ENCODE results near the gene PSMB3.
A peak's percentile ranks its signal among the peaks of the same experiment; 100 is the strongest.
"Not testable (repeated sequence)": the region's sequence is repeated elsewhere in the genome, so short reads cannot be mapped to it uniquely, and the experiment has no call there.

The PSMB3 gene

GRCh38 chr17:38750044-38750311, 2.6 kb upstream of the PSMB3 start:
- no peak for DNase-seq

DNA sequence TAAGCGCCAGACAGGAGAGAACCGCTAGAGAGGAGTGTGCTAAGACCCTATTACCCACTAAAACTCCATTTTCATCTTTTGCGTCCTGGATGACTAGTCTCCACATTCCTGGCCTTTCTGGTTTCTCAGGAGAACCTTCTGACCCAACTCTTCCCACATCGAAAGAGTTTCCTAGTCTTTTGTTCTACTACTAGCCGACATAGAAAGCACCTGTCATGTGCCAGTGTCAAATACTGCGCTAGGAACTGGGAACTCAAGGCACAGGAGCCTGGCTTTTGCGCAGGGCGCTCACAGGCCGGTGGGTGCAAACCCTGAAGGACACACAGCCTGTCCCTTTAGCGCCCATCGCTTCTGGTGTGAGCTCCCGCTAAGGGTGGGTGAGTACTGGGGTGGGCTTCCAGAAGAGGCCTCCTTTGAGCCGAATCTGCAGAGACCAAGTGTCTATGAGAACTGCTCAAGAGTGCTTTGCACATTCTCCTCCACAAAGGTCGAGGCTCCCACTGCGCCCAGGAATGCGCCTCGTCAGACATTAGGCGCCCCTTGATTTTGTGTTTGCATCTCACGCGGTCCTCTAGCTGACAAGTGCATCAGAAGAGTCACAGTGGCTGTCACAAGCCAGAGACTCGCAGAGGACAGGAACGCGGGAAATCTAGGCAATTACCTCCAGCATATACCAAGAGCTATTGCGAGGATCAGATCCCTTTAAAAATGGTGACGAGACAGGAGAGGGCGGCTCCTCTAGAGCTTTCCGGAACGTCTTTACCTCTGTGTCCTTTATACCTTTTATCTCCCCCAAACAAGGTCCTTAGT, 2.0 kb upstream of the PSMB3 start:
- DNase-seq: no peak

DNA sequence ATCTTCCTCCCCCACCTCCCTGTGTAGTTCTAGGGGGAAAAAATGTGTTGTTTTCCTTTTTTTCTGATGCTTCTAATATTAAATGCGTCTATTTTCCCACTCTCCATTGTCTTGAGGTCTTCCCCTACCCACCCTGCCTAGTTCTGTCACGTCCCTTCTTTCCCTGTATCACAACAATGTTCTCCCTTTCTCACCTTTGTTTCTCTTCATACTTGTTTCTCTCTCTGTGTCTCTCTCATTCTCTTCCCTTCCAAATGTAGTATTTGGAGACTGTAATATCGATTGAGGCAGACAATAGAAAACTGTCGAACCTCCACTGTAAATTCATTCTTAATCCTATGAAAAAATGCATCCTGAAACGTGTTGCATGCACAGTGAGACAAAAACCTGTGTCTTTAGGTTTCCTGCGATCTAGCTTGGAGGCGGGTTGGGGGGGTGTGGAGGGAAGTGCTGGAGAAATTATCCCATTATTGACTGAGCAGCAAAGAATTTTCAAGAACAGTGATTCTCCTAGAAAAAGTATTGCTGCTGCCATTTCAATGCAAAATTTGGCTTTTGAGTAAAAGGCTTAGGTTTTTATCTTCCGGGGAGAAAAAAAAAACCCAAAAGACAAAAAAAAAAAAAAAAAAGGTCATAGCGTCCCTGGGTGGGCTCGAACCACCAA, 1.3 kb upstream of the PSMB3 start:
- DNase-seq: no peak

GRCh38 chr17:38751808-38752307, 683 bp upstream of the PSMB3 start:
- peak; percentile 79 for DNase-seq

GRCh38 chr17:38753071-38753506, 548 bp downstream of the PSMB3 start:
- no peak for DNase-seq

GRCh38 chr17:38761612-38762011, 9.1 kb downstream of the PSMB3 start:
- no peak for DNase-seq

DNA sequence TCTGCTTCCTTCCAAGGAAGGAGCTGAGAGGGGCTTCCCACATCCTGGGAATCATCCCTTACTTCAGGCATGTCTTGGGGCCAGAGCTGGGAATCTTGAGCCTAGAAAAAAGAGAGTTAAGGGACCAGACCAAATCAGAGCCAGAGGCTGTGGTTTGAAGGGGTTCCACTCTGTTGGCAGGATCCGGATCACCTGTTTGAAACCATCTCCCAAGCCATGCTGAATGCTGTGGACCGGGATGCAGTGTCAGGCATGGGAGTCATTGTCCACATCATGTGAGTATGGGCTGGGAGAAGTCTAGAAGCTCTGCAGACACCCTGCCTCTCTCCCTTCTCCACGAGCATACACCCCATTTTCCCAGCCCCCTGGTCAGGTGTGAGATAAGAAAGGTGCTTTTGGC, 9.7 kb downstream of the PSMB3 start:
- no peak for DNase-seq

DNA sequence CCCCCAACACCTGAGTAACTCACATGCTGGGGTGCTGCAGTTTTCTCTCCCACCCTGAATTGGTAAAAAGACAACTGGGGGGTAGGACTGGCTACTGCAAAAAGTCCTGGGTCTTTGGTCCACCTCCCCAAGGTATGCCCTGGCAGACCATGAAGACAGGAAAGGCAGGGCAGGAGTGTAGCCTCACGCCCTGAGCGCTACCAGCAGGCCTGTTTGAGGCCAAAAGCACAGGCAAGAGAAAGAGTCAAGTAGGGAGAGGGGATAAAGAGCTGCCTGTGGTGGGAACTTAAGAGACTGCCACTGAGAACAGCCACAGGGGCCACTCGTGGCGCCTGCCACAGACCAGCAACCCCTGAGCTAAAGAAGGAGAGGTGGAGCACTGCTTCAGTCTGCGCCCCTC, 13.8 kb downstream of the PSMB3 start:
- DNase-seq: no peak

DNA sequence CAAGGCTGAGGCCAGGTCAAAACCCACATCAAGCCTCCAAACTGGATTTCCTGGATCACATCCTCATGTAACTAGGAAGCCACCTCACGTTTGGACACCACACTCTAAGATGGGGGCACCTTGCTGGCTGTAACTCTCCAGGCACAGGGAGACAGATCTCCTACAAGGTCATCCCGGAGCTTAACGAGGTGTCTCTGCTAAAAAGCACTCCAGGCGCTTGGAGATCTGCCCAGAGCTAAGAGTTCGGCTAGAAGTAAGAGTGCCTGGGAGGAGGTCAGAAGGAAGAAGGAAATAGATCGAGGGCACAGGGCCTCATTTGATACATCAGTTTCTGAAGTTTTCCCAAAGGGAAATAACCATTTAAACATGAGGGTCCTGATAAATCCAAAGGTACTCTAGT, 15.9 kb downstream of the PSMB3 start:
- no peak for DNase-seq

DNA sequence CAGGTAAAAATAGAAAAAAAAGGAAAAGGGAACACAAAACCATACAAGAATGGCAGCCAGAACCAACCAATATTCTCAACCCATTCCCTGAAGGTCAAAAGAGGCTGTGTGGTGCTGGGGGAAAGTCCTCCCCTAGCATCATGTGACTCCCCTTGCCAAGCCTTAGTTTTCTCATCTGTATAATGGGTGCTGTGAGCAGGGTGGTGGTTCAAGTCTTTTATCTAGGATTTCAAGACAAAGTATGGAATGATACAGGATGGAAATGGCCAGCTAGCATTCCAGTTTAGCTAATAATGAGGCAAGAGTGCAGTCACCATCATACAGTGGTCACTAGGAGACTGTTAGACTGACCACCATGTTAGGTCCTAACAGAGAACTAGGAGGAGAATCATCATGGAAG, 20.7 kb downstream of the PSMB3 start:
- DNase-seq: no peak

- DNase-seq: no peak
Measured at GRCh38 chr17:38777641-38778250, 25.2 kb downstream of the PSMB3 start.

DNA sequence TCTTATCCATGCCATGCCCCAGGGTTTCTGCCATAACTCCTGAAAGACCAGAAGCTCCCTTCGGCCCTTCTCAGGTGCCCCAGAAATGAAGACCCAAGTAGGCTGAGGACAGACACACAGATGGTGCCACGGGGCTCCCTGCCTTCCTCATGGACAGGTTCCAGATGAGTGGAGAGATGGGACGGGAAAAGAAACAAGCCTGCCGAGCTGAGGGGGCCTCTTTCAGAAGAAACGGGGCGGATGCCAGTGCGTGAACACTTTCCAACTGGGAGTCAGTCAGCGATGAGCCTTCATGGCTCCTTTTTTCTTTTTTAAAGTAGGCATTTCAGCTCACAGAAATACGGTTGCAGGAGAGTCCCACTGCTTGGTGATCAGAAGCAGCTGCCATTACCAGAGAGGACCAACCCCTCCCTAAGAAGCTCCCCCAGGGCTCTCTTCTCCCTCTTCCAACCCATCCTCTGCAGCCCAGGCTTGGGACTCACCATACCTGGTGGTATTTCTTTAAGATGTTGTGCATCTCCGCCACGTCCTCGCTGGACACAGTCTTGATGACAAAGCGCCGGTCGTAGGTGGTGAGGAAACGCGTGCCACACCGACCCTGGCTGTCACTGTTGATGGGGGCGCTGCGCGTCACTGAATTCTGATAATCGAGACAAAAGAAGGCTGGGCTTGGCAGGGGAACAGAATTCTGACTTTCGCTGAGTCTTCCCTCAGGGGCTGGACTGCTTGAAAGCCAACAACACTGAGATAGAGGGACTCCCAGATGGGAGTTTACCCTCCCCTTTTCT, 27.6 kb downstream of the PSMB3 start:
- no peak for DNase-seq

- no peak for DNase-seq
Measured at GRCh38 chr17:38783227-38783626, 30.7 kb downstream of the PSMB3 start.

DNA sequence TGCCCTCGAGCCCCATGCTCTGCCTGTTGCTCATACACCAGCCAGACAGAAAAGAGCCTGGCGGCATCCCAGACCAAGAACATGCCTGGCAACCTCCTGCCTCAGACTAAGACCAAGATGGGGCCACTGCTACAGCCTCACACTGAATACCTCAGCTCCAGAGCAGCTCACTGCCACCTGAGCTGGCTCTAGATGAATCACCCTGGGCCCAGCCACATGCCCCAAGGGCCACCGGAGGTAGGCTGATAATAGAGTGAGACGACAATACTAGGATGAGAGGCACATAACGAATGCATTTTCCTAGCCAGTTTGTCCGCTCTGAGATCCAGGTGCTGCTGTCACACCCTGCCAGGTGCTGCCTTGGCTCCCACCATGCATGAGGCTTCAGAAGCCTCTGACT, 33.8 kb downstream of the PSMB3 start:
- DNase-seq: no peak

DNA sequence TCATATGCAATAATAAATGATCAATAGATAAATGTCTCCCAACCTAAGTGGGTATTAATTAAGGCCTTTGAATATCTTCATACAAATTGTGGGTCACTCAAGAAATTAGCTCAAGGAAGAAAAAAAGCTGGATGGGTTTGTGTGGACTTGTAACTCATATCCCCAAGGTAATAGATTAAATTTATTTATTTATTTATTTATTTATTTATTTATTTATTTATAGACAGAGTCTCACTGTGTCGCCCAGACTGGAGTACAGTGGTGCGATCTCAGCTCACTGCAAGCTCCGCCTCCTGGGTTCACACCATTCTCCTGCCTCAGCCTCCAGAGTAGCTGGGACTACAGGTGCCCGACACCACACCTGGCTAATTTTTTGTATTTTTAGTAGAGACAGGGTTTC, 35.5 kb downstream of the PSMB3 start:
- not testable (repeated sequence) for DNase-seq

DNA sequence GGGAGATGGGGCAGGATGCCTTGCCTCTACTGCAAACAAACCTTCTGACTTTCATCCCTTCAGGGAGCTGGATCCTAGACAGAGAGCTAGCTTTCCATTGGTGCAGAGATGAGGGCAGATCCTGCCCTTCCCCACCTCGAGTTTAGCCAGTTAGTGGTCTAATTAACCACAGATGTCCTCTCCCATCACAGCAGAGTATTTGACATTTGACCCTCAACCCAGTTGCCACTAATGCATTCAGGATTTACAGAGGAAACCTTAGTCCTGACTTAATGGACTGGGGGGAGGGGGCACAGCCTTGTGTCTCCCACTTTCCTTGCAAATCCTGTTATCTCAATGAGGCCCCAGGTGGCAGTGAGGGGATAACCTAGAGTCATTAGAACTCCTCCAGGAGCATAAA, 36.6 kb downstream of the PSMB3 start:
- DNase-seq: no peak

DNA sequence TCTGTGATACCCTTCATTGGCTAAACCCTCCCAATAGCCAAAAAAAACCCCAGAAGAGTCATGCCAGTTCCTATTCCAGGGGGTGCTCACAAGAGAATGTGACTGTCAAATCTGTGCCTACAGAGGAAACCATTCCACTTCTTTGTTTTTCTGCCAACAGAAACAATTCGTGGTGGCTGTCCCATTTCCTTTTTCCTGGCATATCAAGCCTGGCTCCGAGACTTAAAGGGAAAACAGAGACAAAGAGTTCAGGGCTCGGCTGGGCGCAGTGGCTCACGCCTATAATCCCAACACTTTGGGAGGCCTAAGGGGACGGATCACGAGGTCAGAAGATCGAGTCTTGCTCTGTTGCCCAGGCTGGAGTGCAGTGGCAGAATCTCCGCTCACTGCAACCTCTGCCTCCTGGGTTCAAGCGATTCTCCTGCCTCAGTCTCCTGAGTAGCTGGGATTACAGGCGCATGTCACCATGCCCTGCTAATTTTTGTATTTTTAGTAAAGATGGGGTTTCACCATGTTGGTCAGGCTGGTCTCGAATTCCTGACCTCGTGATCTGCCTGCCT, 37.7 kb downstream of the PSMB3 start:
- DNase-seq: not testable (repeated sequence)

DNA sequence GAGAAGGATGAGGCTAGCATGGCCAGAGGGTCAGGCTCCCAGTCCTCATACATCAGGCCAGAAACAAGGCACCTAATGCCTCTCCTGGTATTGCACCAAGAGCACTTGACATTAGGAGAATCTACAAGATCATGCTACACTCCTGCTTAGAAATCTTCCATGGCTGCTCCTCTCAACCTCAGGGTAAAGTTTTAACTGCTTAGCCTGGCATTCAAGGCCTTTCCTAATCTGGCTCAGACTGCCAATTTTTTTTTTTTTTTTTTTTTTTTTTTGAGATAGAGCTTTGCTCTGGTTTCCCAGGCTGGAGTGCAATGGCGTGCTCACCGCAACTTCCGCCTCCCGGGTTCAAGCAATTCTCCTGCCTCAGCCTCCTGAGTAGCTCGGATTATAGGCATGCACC, 38.6 kb downstream of the PSMB3 start:
- DNase-seq: no peak

- no peak for DNase-seq
Measured at GRCh38 chr17:38794221-38794620, 41.7 kb downstream of the PSMB3 start.

DNA sequence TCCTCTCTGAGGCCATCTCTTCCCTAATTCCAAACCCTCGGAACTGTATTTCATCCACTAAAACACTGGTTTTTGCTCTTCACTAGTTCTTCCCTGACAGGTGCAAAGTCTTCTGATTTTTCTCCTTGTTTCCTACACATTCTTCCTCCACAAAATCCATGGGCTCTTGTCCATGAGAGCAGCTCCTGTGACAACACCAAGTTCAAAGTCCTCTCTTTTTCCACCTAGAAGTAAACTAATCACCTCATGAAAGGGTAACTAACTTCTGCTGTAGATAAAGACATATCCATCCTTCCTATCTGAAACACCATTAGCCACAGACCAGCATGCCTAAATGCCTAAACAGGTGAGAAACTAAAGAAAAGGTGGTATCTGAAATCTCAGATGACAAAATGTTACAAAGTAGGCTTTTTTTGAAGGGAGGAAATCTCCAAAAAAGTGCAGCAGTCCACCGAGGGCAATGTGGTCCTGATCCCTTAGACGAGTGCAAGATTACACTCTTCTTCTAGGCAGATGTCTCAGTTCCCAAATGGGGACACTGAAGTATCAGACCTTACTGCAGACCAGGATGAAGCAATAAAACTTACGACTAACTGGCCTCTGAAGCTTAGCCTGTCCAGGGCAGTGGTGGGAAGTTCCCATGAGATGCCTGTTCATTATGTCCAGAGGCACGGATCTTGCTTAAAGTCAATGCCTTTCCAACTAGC, 44.1 kb downstream of the PSMB3 start:
- no peak for DNase-seq

GRCh38 chr17:38797158-38797490, 44.6 kb downstream of the PSMB3 start:
- no peak for DNase-seq

- DNase-seq: no peak
Measured at GRCh38 chr17:38797828-38798227, 45.3 kb downstream of the PSMB3 start.

Measured in NCI-H226 (cell line).